HCT116 (cell line): ENCODE data around the gene EIF5AL1. TPM values are rescaled to one million over a fixed set of nuclear protein-coding genes. Genes with fewer than 3 reads are reported as not detected.

Experiments
- ATAC-seq: fragments of 200-7000 bp; cut with Tn5 transposase; 2 replicates; pipeline ENCODE4 v1.9.1; 2020; ENCODE audit warnings: mild to moderate bottlenecking, moderate library complexity
- BruUV-seq: library from RNA; stranded (reverse); fragments of 400-500 nt; replicated peaks from 2 replicates; lab custom pipeline; 2021; lab: Mats Ljungman, UMichigan
- CTCF ChIA-PET: fragments of 300-600 bp; sonication (Branson Sonifier 250); formaldehyde crosslinking; loops from one replicate; lab custom pipeline; 2021; ENCODE audit warnings: antibody characterized with exemption; lab: Charles Lee
- POLR2A ChIA-PET: fragments of 300-600, 350-600 bp; sonication (Branson Sonifier 250); formaldehyde crosslinking; loops from one replicate; lab custom pipeline; 2021; ENCODE audit warnings: antibody characterized with exemption; lab: Charles Lee
- RAD21 ChIA-PET, 2 experiments: fragments of 300-600 bp; sonication (Branson Sonifier 250); formaldehyde crosslinking; loops; one replicate each; lab custom pipeline; 2023; ENCODE audit warnings: low total read pairs in 2 of 2; ENCODE audit not compliant: uncharacterized antibody in 2 of 2, unreplicated experiment in 2 of 2, low non-redundant PET in 1 of 2; lab: Charles Lee
- DNase-seq: peaks from one replicate; pipeline ENCODE4 v3.0.0-alpha.2; 2010; ENCODE audit warnings: low read depth, low spot score
- H2AFZ ChIP-seq: fragments of 200-600 bp; shearing (Covaris generic), sonication (generic); 2 replicates; pipeline ENCODE4 v1.6.1; 2017; ENCODE audit warnings: low read depth, mixed run types, mixed read lengths, antibody characterized with exemption, low read length; ENCODE audit not compliant: poor library complexity, severe bottlenecking
- H3K27ac ChIP-seq: 2 replicates; pipeline ENCODE4 v1.5.1; 2012; ENCODE audit warnings: low read depth, low read length
- H3K27me3 ChIP-seq: fragments of 200-600 bp; sonication (generic); 2 replicates; pipeline ENCODE4 v1.6.1; 2016; ENCODE audit warnings: mixed run types, low read length, mixed read lengths; ENCODE audit not compliant: insufficient read depth
- H3K36me3 ChIP-seq, 2 experiments: fragments of 200-500 bp in 1 of 2; fragments of 200-600 bp in 1 of 2; sonication (Bioruptor generic) in 1 of 2; sonication (generic) in 1 of 2; 2 replicates each; pipeline versions ENCODE4 v1.5.1 to v1.6.1; 2014 to 2016; ENCODE audit warnings: low read length in 2 of 2, inconsistent platforms in 1 of 2, mixed read lengths in 1 of 2, mixed run types in 1 of 2; ENCODE audit not compliant: insufficient read depth in 2 of 2, control insufficient read depth in 1 of 2
- H3K4me1 ChIP-seq, 2 experiments: fragments of 200-600 bp in 1 of 2; sonication (generic) in 1 of 2; 2 replicates each; pipeline versions ENCODE4 v1.5.1 to v1.6.1; 2012 to 2017; ENCODE audit warnings: low read length in 2 of 2, inconsistent platforms in 1 of 2, mild to moderate bottlenecking in 1 of 2, mixed read lengths in 1 of 2, mixed run types in 1 of 2, moderate library complexity in 1 of 2; ENCODE audit not compliant: insufficient read depth in 2 of 2, control insufficient read depth in 1 of 2
- H3K4me2 ChIP-seq: fragments of 200-600 bp; sonication (generic); 2 replicates; pipeline ENCODE4 v1.6.1; 2017; ENCODE audit warnings: mixed run types, low read length, mixed read lengths
- H3K4me3 ChIP-seq, 2 experiments: fragments of 200-600 bp in 1 of 2; sonication (generic) in 1 of 2; replicated peaks in 1 of 2; 2 replicates each; pipeline ENCODE4 v1.5.1; 2011 to 2016; ENCODE audit warnings: low read length in 2 of 2, control low read depth in 1 of 2, low read depth in 1 of 2, mild to moderate bottlenecking in 1 of 2, mixed read lengths in 1 of 2, mixed run types in 1 of 2
- H3K79me2 ChIP-seq: fragments of 200-600 bp; sonication (generic); 2 replicates; pipeline ENCODE4 v1.6.1; 2017; ENCODE audit warnings: mild to moderate bottlenecking, mixed run types, low read length, moderate library complexity, mixed read lengths; ENCODE audit not compliant: insufficient read depth
- H3K9ac ChIP-seq: fragments of 200-600 bp; sonication (generic); 2 replicates; pipeline ENCODE4 v1.6.1; 2016; ENCODE audit warnings: low read length, mixed read lengths
- H3K9me2 ChIP-seq: fragments of 200-600 bp; sonication (generic), shearing (Covaris generic); 2 replicates; pipeline ENCODE4 v1.6.1; 2017; ENCODE audit warnings: mixed run types, mild to moderate bottlenecking, moderate library complexity; ENCODE audit not compliant: insufficient read depth
- H3K9me3 ChIP-seq, 2 experiments: fragments of 200-500 bp in 1 of 2; fragments of 200-600 bp in 1 of 2; sonication (Bioruptor generic) in 1 of 2; sonication (generic) in 1 of 2; 2 replicates each; pipeline ENCODE4 v1.6.1; 2014 to 2017; ENCODE audit warnings: low read length in 2 of 2, mixed read lengths in 2 of 2, inconsistent platforms in 1 of 2, low read depth in 1 of 2, mild to moderate bottlenecking in 1 of 2, mixed run types in 1 of 2, moderate library complexity in 1 of 2; ENCODE audit not compliant: control insufficient read depth in 1 of 2, insufficient read depth in 1 of 2
- H4K20me1 ChIP-seq: fragments of 200-600 bp; sonication (generic), shearing (Covaris generic); 2 replicates; pipeline ENCODE4 v1.6.1; 2017; ENCODE audit warnings: mixed run types, mild to moderate bottlenecking, moderate library complexity; ENCODE audit not compliant: insufficient read depth
- CTCF ChIP-seq, 3 experiments: fragments of 200-600 bp in 1 of 3; sonication (generic) in 1 of 3; IDR thresholded peaks in 2 of 3; conservative IDR thresholded peaks in 1 of 3; 2 replicates each; pipeline ENCODE4 v1.5.1; 2012 to 2017; ENCODE audit warnings: low read depth in 2 of 3, low read length in 2 of 3, antibody characterized with exemption in 1 of 3, borderline replicate concordance in 1 of 3, control low read depth in 1 of 3, mild to moderate bottlenecking in 1 of 3, mixed read lengths in 1 of 3, mixed run types in 1 of 3, moderate library complexity in 1 of 3; ENCODE audit not compliant: insufficient read depth in 1 of 3
- EGR1 ChIP-seq: IDR thresholded peaks from 2 replicates; pipeline ENCODE4 v1.6.1; 2012; ENCODE audit warnings: low read depth
- EZH2 ChIP-seq: fragments of 200-600 bp; sonication (generic); IDR thresholded peaks from 2 replicates; pipeline ENCODE4 v1.6.1; 2017; ENCODE audit warnings: antibody characterized with exemption, mixed run types
- FOSL1 ChIP-seq: IDR thresholded peaks from 2 replicates; pipeline ENCODE4 v1.6.1; 2012; ENCODE audit warnings: low read depth
- ZBTB33 ChIP-seq: IDR thresholded peaks from 2 replicates; pipeline ENCODE4 v1.6.1; 2011; ENCODE audit warnings: mild to moderate bottlenecking, low read length, moderate library complexity; ENCODE audit not compliant: insufficient replicate concordance; ENCODE audit errors: extremely low read depth
- ZNF274 ChIP-seq: fragments of 200-500 bp; sonication (Bioruptor generic); IDR thresholded peaks from 2 replicates; pipeline ENCODE4 v1.6.1; 2014; ENCODE audit warnings: mild to moderate bottlenecking, low read depth, low read length, inconsistent platforms
- intact Hi-C: fragments of 100-400 bp; cut with micrococcal nuclease; formaldehyde crosslinking; loops from 2 replicates; pipeline ENCODE4 v1.10.0; 2022
- total RNA-seq: library from RNA; stranded (reverse); gene quantifications from one replicate; pipeline ENCODE4 v1.2.1, GENCODE V29; 2021; ENCODE audit not compliant: unreplicated experiment

The EIF5AL1 gene
- total RNA-seq, 1 experiment from 2014 or later: 5.6 TPM

- H3K4me2 ChIP-seq: no peak within 1 kb of the TSS
- TF ChIP-seq CTCF (IDR thresholded peaks at IDR 0.05 in 2 of 3, conservative IDR thresholded peaks at IDR 0.05 in 1 of 3; ENCODE audit: borderline replicate concordance in 1 of 3, insufficient read depth in 1 of 3, low read depth in 2 of 3, low read length in 2 of 3) (no peak), ZBTB33 (no peak), ZNF274 (no peak), EZH2 (no peak), EGR1 (no peak), FOSL1 (no peak)
- TF ChIP-seq, all 23 proteins: peak for 0
- no TSS peak for BruUV-seq
- DNase-seq (no peak), ATAC-seq (no peak)
- H3K9me3 ChIP-seq: no peaks in the 10 kb centered on the region
- no peaks in the 10 kb centered on the region for H3K9me2 ChIP-seq
- no peaks in the 10 kb centered on the region for H3K27me3 ChIP-seq
- no peaks in the 10 kb centered on the region for H3K79me2 ChIP-seq
- intact Hi-C loops: loop anchor here (10.0 kb wide), 1 partner anchor 485 kb away; no protein-coding TSS in a partner anchor
- H3K36me3 ChIP-seq: no peaks in the 10 kb centered on the region
- no peak within 1 kb of the TSS for H3K4me3 ChIP-seq
- H4K20me1 ChIP-seq: no peaks in the 10 kb centered on the region
- CTCF ChIA-PET: interaction anchor here (1.2 kb wide), 1 partner anchor 485 kb away, joined by 3 read pairs; no protein-coding TSS in a partner anchor
- H3K27ac ChIP-seq: no peak within 1 kb of the TSS
- no peak within 1 kb of the TSS for H2AFZ ChIP-seq
- RAD21 ChIA-PET: no interaction called here
- no peaks in the 10 kb centered on the region for H3K4me1 ChIP-seq
- no peak within 1 kb of the TSS for H3K9ac ChIP-seq
- POLR2A ChIA-PET: no interaction called here
Observed at GRCh38 chr10:79560160-79560709, 47.9 kb downstream of the EIF5AL1 start, which contains the start of gene SFTPA2. TSS of gene SFTPA2 (minus strand) at chr10:79560407. CDS start at chr10:79559483, 924 bp downstream.
